GM18861 (cell line): ENCODE measurements around the gene ARSB.
A peak's percentile ranks its signal among the peaks of the same experiment; 100 is the strongest.

Experiments used
- ATAC-seq: cut with Tn5 transposase; IDR thresholded peaks from one replicate; pipeline ENCODE4 v1.9.1; 2021; ENCODE audit not compliant: unreplicated experiment

The ARSB gene

GRCh38 chr5:78809444-78809843 is 175.7 kb downstream of the ARSB start:
- ATAC-seq: no peak

GRCh38 chr5:78808818-78809217 is 176.3 kb downstream of the ARSB start:
- no peak for ATAC-seq

- no peak for ATAC-seq
Measured at GRCh38 chr5:78808380-78808779, 176.7 kb downstream of the ARSB start.

GRCh38 chr5:78806544-78806943 is 178.6 kb downstream of the ARSB start:
- no peak for ATAC-seq

- no peak for ATAC-seq
Measured at GRCh38 chr5:78805474-78806124, 179.5 kb downstream of the ARSB start.

- no peak for ATAC-seq
Measured at GRCh38 chr5:78804995-78805394, 180.1 kb downstream of the ARSB start.

DNA sequence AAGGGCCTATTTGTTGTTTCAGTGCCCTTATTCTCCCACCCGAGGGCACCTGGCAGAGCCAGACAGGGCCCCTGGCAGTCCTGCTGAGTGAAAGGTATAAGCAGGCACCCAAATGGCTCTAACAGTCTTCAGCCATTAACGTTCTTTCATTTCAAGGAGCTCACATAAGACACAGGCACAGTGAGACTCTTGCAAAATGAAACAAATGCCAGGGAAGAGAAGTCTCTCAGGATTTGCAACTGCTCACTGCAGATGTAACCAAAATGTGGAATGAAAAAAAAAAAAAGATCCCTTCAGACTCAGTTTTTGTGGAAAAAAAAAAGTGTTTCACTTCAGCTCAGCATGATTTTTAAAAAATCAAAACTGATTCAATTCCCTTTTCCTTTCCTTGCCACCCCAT is 181.2 kb downstream of the ARSB start:
- no peak for ATAC-seq

DNA sequence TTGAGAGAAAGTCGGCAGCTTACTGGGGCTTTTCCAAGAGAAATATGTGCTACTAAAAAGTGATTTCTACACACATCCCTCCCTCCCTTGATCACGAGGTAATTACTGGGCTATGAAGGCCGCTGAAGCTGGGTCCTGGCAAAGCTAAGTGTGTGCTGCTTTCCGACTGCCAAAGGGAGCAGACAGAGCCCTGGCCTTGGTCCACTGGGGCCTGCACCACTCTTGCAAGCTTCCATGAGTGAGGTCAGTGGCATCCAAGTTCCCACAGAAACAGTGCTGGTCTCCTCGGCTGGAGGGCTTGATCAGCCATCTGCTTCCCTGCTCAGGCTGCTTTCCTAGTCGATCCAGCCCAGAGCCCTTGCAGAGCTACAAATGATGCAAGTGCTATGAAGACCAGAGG is 181.8 kb downstream of the ARSB start:
- ATAC-seq: no peak

DNA sequence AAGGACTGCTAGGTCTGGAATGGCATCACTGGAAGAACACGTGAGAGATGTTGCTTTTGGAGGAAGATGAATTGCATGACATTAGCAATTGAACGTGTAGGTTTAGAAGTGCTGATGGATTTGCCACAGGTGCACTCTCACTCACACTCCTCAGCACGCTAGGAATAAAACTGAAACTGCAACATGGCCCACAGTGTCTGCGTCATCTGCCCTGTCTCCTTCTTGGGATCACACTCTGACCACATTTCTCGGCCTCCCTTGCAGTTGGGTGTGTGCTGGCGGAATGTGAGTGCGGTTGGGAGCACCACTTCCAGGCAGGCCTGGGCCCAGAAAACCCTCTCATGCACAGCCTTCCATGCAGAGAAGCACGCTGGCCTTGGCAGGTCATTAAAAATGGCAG is 183.7 kb downstream of the ARSB start:
- no peak for ATAC-seq

- ATAC-seq: no peak
Measured at GRCh38 chr5:78799266-78800017, 185.7 kb downstream of the ARSB start.

- ATAC-seq: no peak
Measured at GRCh38 chr5:78798673-78799029, 186.5 kb downstream of the ARSB start.

GRCh38 chr5:78797936-78798672 is 187.0 kb downstream of the ARSB start:
- ATAC-seq: no peak

DNA sequence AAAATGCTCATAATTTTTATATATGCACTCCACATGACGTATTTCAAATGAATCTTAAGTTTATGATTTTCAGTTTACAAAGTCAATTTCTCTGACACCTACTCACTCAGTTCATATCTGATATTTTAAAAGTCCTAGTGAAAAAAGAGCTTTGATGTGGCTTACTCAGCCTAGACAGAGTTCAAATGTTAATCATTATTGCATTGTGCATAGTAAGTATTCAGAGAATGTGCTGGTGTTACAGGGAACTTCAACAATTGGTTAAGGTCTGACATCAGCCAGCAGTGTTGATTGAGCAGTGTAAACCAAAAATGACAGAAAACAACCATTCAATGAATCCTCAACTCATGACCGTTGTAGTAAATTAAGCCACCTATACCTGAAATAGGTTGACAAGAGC is 189.4 kb downstream of the ARSB start:
- ATAC-seq: peak; percentile 67

DNA sequence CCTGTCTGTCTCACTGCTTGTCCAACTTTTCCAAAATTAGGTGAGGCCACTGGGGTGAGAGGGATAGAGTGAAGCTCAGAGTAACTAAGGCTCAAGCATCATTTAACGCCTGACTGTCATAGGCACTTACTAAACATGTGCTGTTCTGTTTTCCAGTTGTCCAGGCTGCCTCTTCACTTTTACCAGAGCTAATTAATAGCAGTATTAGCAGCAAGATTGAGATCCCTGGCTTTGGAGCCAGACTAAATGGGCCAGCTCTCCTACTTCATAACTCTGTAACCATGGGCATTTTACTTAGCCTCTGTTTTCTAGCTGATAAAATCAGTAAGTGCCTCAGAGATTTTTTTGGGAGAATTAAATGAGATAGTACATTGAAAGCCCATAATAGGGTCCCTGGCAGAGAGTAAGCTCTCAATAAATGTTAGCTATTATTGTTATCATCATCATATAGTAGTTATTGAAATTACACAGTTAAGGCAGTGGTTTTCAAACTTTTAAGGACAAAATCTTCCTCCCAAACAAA is 190.4 kb downstream of the ARSB start:
- ATAC-seq: no peak

DNA sequence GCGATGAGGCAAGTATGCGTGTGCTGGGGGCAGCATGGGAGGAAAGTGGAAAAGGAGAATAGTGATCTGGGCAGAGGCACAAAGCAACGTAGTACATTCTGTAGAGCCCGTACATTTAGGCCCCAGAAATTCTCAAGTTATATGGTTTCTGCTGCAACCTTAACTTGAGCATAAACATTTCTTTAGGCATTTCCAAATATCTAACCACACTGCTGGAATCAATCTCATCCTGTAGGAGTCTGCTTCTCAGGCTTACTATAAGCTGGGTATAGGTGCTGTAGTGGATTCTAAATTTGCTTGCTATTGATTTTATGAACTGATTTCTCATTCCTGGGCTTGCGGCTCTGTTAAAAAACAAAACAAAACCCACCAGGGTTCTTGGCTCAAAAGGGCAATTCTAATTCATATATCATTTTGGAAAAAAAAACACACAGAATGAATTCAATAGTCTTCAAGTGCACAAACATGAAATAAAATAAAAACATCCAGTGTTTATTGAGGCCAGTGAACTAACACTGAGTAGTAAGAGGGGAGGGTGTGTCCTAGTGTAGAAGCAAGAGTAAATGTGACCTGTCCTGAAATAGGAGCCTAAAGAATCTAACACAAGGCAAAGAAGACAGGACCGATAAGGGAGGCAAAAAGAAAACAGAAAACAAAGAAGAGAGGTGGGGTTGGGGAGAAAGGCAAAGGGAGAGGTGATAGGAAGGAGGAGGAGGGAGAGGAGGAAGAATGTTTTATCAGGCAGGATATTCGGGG is 191.0 kb downstream of the ARSB start:
- no peak for ATAC-seq

DNA sequence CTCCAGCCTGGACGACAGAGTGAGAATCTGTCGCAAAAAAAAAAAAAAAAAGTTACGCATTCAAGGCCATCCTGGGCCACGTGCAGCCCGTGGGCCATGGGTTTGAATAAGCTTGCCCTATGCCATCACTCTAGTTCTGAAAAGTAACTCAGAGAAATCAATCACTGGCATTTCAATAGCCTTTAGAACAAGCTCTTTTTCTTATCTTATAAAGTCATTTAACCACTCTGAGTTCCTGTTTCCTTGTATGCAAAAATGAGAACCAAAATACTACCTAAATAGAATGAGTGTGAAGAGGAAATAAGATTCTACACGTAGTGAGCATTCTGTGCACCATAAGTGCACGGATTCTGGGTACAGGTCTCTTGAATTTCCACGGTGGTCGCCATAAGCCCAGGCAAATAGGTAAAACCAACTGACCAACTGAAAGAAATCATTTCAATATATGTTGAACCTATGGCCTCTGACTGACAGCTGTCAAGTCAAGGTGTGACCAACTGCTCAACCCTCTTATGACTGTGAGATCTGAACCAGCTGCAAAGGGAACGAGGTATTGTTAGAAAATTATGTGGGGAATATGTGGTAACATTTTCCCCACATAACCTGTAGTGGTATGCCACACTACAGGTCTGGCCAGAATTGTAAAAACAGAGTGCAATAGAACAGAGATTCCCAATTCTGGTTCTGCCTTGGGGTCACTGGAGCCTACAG is 192.6 kb downstream of the ARSB start:
- ATAC-seq: peak; percentile 53

- ATAC-seq: no peak
Measured at GRCh38 chr5:78791501-78792100, 193.5 kb downstream of the ARSB start.

- no peak for ATAC-seq
Measured at GRCh38 chr5:78787783-78788182, 197.3 kb downstream of the ARSB start.

GRCh38 chr5:78785454-78785853 is 199.7 kb downstream of the ARSB start:
- ATAC-seq: no peak
